SK-MEL-5 (cell line): ENCODE results near the gene HSP90AB1. TPM values are rescaled to one million over a fixed set of nuclear protein-coding genes. Genes with fewer than 3 reads are reported as not detected.

ENCODE experiments used
- DNase-seq: peaks from one replicate; pipeline ENCODE4 v3.0.0-alpha.2; 2016; ENCODE audit warnings: low read depth, low spot score
- in situ Hi-C: cut with HindIII; loops from 2 replicates; pipeline ENCODE4 v1.10.0; 2016; ENCODE audit warnings: low sequenced_read_pairs, high pct_unique_total_duplicates, low pct_unique_long_range_greater_than_20kb
- total RNA-seq: library from RNA; depleted of rRNA; stranded (reverse); fragments of >200 nt; shearing (Covaris generic); gene quantifications from 2 replicates; pipeline ENCODE4 v1.2.3, GENCODE V29; 2014

HSP90AB1 gene
- total RNA-seq, 1 experiment from 2014 or later: 1,764 TPM

DNA sequence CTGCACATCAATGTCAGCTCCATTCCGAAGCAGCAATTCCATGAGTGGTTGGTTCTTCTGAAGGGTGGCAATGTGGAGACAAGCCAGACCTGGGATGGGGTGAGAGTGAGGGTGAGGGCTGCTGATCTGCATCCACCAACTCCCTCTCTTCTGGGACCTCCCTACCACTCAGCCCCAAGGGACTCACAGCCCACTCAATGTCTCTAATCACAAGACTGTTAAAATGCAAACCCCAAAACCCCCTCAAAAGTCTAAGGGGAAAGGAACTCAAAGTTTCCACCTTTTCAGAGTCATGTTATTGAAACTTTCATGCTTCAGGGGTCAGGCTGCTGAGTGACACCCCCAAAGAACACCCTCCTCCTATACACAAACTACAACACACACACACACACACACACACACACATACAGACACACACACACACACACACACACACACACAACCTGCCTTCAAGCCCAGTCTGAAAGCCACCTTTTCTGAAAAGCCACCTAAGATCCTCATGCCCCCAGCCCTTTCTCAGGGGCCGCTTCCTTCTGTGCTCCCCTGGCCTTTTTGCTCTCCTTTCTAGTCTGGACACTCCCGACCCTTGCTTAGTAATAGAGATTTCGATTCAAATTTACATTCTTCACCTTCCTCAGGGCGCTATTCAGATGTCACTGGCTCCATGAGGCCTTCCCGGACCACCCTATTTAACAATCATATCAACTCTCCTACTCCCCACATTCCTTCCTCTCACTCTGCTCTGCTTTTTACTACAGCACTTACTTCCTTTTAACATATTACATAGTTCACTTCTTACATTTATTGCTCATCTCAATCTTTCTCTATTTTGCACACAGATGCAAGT, 13.8 kb downstream of the HSP90AB1 start:
- in situ Hi-C loops: no loop called here
- no peak for DNase-seq

DNA sequence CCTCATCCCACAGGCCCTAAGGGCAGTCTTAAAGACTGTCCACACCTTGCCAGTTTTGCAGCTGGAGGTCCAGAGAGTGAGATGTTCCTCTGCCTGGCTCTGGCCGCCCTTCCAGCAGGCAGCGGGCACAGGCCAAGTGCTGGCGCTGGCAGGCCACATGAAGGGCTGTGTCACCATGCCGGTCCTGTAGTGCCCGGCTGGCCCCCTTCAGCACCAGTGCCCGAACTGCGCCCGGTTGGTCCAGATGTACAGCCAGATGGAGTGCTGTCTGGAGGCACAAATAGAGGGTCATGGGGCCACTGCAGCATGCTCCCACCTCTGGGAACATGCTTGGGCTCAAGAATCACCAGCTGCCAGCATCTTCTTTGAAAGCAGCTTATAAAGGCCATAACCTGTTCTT, 14.7 kb downstream of the HSP90AB1 start:
- in situ Hi-C loops: no loop called here

DNA sequence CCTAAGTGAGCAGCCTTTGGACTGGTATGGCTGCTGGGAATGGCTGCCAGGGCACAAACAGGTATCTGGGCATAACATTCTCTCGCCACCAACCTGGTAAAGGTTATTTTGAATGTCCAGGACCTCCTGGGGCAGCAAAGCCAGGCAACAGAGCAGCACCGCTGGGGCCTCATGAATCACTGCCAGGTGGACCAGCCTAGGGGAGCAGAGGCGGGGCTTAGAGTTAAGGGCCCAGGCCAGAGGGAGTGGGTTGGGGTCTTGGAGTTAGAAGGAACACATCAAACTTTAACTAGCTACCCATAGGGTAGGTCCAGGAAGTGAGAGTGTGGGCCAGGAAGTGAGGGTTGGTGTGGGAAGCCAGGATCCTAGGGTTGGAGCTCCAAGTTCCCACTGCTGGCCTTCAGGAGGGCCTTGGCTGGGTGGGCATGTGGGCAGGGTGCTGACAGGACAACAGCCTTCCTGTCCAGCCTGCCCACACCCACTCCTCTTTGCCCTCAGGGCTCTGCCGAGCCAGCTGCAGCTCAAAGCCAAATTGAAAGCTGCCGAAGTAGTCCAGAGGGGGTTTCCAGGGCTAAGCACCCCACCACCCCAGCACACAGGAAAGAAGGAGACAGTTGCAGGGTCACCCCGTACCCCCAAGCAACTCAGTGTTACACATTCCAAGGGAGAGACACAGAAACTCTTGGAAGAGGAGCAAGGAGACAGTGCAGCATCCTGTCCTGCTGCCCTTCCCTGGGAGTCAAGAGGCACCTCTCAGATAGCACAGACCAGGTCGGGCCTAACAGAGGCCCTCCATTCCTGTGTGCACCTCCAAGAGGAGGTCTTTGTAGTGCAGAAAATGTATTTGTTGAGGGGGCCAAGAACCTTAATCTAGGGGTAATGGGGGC, 15.8 kb downstream of the HSP90AB1 start:
- no peak for DNase-seq
- in situ Hi-C loops: no loop called here

More for the DNA sequence above, 14.7 kb downstream of the HSP90AB1 start:
- DNase-seq: no peak

DNA sequence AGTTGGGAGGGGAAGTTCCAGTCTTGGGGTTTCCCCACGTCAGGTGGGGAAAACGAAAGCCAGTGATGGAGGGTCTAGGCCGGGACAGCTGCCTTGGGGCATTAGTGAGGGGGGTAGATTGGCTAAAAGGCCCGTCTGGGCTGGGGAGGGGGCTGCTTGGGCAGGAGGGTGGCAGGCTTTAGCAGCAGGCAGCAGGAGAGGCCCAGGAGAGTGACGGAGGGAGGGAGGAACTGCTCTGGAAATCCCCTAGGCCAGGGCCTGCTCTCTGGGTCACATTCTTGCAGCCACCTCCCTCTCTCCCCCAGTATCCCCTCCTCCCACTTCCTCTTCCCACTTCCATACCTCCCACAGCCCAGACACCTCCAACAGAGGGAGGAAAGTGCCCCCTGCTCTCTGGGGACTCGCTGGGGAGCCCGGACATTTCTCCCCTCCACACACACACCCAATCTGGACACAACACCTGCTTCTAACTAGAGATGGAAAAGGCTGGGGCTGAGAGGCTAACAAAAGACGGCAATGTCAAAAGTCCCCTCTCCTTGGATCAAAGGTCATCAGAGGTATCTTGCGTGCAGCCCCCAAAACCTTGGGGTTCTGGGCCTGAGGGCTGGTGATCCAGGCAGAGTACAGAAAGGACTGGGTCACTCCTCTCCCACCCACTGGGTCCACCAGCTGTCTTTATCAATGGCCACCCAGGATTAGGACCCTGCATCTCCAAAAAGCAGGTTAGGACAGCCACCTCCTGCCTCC, 16.6 kb downstream of the HSP90AB1 start:
- DNase-seq: no peak
- in situ Hi-C loops: no loop called here

DNA sequence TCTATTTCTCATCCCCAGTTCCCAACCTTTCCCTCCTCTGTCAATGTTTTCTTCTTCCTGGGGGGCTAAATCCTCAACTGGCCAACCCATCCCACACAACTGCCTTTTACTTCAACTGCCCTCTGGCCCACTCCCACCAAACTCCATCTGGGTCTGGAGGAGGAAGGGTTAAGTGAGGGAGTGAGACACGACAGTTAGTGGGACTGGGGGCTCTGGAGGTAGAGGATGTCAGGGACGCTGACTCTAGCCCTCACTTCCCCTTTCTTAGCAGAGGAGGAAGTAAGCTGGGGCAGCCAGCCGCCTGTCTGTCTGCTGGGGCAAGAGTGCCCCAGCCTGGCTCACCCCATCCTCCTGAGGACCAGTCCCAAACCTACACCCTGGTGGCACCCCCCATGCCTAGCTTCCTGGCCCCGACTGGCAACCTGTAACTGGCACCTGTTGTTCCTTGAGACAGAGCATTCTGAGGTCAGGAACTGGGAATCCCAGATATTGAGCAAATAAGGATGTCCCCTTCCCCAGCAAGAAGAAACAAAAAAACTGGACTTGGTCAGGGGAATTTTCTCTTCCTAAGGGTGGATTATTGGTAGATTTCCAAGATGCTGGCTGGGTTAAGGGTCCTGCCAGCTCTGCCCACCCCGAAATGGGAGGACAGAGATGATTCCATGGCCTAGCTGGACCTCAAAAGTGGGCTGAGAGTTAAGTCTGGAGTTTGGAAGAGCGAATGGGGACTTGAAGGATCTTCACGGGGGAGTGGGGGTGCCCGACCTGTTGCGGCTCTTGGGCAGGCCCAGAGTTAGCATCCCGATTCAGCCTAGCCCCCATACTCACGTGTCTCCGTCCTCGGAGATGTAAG, 17.5 kb downstream of the HSP90AB1 start:
- no peak for DNase-seq
- in situ Hi-C loops: no loop called here

DNA sequence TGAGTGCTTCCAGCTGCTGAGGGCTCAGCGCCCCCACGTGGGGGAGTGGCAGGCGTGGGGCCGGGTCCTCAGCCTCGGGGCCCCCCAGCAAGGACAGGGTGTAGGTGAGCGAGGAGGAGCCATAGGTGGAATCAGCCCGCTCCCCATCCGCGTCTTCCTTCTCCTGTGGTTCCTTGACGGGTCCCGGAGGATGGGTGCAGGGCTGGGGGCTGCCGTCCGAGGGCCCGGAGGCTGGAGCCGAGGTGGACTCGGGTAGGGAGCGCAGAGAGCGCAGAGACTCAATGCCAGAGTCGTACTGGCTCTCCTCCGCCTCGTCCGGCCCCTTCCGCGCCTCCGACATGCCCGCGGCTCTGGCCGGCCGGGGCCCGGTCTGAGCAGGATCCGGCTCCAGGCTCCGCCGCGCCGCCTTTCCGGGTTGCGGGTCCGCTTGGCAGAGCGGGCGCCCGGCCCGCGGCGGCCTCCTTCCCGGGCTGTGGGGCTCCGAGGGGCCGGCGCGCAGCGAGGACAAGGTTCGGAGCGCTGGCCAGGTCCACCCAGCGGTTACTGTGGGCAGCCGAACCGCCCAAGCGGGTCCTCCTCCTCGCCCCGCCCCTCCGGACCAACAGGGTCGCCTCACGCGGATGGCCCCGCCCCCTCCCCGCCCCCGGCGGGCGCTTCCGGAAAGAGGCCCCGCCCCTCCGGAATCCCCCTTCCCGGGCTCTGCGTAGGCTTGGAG, 18.3 kb downstream of the HSP90AB1 start, which contains the start of gene NFKBIE:
NFKBIE (minus strand) TSS at position 545 of the 715 bp plus-strand sequence; CDS start at position 340, 205 bp downstream.
- peak; percentile 87 for DNase-seq
- in situ Hi-C loops: no loop called here

DNA sequence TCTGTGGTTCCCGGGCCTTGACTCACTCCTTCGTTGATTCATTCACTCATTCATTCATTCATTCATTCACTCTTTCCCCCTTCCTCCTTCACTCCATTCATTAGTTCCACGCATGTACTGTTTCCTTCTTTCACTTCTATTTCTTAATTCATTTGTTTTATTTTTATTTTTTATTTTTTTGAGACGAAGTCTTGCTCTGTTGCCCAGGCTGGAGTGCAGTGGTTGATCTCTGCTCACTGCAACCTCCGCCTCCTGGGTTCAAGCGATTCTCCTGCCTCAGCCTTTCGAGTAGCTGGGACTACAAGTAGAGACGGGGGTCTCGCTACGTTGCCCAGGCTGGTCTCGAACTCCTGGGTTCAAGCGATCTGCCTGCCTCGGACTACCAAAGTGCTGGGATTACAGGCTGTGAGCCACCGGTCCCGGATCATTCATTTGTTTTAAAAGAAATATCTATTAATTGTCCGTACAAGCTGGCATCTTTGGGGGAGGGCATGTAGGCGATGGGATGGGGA, 18.9 kb downstream of the HSP90AB1 start:
- in situ Hi-C loops: no loop called here
- DNase-seq: no peak

DNA sequence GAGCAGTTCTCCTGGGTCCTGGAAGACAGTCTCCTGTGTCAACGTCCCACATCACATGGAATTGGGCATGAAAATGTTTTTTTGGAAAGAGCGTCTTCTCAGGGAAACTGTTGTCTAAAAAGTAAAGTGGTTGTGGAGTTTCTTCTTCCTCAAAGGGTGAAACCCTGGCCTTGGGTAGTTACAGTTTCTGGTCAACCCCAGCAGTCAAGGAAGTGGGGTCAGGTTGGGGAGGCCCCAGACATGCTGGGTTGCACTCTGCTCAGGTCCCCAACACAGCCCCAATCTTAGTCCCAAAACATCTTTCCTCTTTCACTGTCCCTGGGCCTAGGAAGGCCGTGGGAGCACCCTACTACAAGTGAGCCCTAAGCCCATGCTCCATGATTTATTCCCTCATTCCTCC, 19.4 kb downstream of the HSP90AB1 start:
- in situ Hi-C loops: no loop called here
- no peak for DNase-seq

DNA sequence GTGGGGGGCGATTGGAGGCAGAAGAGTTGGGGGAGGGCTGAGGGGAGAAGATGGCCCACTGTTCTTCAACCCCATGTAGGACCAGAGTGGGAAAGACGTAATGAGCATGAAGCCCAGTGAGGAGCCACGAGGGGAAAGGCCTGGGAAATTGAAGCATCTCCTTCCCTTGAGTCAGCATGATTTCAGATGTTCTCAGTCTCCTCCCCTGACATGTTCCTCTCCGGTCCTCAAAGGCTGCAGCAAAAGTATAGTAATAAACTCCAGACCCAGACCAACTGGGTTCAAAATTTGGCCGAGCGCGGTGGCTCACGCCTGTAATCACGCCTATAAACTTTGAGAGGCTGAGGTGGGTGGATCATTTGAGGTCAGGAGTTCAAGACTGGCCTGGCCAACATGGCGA, 20.4 kb downstream of the HSP90AB1 start:
- no peak for DNase-seq
- in situ Hi-C loops: no loop called here

DNA sequence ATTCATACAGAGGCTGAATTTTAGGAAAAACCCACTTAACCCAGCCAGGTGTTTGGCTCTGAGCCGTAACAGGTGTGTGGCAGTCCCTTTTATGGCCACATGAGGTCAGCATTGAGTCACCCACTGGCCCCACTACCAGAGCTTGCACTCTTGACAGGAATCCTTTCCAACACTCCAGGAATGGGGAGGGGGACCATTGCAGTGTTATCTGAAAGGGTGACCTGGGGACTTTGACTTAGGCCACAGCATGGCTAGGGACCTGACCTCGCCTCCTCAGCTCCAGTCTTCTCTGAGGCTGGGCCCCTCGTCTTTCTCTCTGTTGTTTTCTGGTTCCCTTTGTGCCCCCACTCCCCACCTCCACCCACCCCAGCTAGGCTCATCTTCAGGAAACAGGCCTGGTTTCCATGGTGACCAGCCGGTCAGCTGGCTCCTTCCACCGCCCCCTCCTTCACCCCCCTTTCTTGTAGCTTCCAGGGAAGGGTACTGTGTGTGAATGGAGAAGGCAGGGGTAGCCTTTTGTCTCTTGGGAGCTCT, 21.3 kb downstream of the HSP90AB1 start:
- in situ Hi-C loops: no loop called here
- peak; percentile 61 for DNase-seq

DNA sequence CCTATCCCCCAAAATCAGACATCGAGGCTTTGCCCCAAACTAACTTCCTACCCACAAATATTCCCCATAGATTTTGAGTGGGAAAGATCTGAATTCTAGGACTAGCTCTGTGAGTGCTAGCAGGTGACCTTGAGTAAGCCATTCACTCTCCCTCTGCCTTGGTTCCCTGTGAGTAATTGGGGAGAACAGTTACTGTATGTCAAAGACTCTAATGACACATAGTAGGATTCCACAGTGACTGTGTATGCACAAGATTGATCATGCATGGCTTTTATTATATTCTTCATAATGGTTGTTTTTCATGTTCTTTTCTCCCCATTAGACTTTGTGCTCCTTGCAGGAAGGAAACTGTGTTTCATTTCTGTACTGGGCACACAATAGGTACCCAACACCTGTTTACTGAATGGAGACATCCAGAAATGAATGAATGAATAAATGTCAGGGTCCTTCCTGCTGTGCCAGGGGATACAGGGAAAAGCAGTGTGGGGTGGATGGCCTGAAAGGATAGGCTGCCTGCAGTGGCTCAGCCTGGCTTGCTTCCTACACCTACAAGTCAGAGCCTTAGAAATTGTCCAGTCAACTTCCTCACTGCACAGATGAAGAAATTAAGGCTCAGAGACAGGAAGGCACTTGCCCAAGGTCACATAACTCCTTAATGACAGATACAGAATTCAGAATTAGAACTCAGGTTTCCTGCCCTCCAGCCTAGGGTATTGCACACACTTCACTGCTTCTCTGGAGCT, 22.4 kb downstream of the HSP90AB1 start:
- in situ Hi-C loops: no loop called here

DNA sequence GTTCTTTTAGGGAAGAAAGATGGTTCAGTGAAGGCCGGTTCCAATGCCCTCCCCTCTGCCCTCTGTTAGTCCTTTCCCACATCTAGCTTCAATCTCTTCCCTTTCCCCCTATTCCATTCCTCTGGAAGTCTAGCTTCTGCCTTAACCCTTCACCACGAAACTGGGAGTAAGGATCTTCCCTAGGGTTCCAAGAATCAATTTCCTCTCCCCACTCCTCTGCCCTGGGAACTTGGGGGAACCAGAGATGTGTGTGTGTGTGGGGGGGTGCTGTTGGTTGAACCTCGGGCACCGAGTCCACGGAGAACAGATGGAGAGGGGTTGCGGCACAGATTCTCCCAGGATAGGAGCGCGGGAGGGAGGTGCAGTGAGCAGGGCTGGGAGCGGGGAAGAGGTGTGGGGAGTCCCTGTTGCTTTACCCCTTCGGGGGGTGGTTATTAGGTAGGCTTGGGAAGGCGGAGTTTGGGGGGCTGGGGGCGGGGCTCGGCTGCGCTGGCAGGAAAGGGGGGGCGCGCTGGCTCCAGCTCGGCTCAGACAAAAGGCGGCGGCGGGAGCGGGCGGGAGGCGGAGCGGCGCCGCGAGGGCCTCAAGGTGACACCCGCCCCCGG, 23.1 kb downstream of the HSP90AB1 start, which contains the start of gene TMEM151B:
TMEM151B (plus strand) TSS at position 530 of the 605 bp plus-strand sequence. CDS start 293 bp downstream, outside the sequence.
- in situ Hi-C loops: no loop called here
- DNase-seq: no peak

More for the DNA sequence above, 22.4 kb downstream of the HSP90AB1 start:
- DNase-seq: no peak

DNA sequence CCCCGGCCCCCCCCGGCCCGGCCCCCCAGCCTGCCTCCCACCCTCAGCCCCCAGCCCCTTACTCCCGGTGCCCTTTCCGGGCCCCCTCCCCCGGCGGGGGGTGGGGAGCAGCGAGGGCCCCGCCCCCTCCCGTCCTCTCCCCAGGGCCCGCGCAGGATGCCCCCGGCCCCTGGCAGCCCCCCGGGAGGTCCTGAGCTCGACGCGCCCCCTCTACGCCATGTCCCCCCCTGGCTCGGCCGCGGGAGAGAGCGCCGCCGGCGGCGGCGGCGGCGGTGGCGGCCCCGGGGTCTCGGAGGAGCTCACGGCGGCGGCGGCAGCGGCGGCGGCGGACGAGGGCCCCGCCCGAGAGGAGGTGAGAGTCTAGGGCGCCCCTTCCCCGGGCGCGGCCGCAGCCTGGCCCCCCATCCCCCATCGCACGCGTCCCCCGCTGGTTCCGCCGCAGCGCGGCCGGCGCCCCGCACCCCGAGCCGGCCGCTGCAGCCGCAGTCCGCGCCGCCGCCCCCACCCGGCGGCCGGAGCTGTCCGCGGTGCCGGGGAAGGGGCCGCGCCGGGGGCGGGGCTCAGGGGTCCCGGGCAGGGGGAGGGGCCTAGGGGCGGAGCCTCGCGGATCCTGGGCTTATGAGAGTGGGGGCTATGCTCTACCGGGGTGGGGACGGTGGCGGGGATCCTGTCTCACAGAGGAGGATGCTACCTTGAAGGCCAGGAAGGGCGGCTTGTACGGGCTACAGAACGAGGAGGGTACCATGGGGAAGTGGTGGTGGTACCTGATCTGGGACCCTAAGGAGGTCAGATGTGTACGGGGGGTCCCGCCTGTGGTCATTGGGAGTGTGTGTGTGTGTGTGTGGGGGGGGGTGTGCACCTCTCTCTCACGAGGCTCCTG, 23.9 kb downstream of the HSP90AB1 start:
- in situ Hi-C loops: no loop called here
- DNase-seq: no peak

DNA sequence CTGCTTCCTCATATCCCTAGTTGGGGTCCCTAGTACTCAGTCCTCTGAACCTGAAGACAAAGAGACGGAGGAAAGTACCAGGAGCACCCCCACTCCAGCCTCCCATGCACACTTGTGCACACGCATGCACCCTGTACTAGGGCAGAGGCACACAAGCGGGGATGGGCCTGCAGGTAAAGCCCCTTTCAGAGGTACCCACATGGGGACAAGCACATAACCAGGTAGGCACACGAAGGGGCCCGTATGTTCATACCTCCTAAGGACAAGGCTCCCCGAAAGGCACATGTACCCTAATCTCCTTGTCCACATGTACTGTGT, 24.5 kb downstream of the HSP90AB1 start:
- no peak for DNase-seq

More for the DNA sequence above, 24.5 kb downstream of the HSP90AB1 start:
- in situ Hi-C loops: no loop called here
